T-helper 2 cell (primary cell): ENCODE measurements around the gene TEK.

Source experiments
- DNase-seq, 5 experiments: peaks; one replicate each; pipeline versions ENCODE4 v3.0.0 to v3.0.0-alpha.2; 2012 to 2022

Gene TEK

DNA sequence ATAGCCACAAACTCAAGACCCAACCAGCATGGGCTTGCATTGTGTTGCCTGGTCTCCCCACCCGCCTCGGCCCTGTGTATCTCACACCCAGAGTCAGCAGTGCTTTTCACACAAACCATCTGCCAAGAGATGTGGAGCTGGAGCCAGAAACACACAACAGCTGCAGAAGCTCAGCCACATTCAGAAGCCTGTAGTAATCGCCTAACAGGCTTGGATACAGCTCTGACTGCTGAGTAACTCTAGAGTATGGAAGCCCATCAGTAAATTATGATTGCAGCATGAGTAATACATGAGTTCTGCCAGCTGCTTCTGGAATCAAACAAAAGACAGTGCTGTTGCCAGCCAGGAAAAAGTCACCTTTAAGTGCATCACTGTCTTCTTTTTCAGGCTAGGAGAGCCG lies 16.0 kb downstream of the TEK start:
- DNase-seq, result no peak

DNA sequence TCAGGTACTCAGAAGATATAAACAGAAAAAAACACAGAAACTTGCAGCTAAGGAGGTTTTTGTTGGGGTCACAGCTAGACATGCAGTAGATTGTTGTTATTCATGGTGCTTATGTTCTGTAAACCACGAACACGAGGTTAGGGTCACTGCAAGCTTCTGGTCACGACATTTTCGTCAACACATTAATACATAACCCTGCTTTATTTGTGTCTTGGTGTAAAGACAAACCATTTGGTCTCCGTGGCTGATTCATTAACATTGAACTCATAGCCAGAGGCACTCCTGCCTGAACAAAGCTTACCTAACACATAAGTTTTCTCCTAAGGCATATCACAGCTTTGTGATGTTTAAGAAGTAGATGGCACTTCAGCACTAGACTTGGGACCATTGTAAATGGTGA lies 16.9 kb downstream of the TEK start:
- DNase-seq, result no peak

DNA sequence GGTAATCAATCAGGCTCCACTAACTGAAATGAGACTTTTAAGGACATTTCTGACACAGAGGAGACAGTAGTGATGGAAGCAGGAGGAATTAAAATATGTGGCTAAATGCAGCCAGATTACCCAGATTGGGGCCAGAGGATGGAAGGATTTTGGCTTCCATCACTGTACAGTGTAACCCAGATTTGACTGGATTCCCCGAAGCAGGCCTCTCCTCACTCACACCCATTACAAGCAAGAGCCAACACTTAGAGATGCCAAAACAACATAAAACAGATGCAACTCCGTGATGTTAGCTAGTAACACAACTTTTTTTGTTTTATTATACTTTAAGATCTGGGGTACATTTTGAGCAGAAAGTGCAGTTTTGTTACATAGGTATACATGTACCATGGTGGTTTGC lies 17.6 kb downstream of the TEK start:
- no peak for DNase-seq

DNA sequence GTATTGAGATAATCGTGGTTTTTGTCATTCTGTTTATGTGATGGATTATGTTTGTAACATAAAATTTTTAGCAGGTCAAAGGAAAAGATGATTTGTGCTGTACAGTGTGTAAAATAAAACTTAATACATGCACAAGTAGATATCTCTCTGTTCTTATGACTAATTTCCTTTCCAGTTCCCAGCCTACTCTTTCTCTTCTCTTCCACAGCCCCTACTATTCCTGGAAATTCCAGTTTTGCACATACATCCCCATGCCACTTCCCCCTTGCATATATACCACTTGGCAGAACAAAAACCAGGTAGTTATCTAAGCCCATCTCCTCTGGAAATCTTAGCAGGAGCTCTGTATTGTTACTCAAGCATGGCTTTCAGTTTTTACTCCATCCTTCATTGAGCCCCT lies 20.2 kb downstream of the TEK start:
- no peak for DNase-seq

DNA sequence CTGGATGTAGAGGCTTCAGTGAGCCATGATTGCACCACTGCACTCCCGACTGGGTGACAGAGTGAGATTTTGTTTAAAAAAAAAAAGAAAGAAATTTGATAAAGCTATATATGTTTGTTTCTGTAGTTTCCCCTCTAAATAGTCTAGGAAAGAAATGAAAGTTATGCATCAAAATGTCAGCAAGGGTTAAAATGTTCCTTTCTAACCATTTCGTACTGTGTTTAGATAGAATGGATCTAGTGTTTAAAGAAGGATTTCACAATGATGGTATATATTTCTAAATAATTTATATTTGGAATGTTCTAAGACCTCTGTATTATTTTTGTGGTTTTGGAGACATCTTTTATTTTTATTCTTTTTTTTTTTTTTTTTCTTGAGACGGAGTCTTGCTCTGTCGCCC lies 22.7 kb downstream of the TEK start:
- no peak for DNase-seq

DNA sequence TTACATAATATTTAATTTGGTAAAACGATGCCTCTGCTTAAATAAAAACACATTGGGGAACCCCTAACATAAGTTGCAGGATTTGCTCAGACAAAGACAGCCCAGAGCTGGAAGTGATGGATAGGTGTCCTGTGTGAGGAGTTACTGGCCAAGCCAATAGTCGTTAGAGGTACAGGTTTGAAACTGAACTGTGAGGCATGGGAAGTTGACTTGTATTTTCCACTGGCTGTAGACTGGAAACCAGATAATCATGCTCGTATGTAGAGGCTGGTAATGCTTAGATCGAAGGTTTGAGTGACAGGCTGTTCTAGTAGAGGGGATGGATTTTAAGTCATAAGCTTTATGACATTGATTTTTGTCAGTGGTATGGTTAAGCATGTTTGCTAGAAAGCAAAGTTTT lies 24.8 kb downstream of the TEK start:
- DNase-seq, result no peak

DNA sequence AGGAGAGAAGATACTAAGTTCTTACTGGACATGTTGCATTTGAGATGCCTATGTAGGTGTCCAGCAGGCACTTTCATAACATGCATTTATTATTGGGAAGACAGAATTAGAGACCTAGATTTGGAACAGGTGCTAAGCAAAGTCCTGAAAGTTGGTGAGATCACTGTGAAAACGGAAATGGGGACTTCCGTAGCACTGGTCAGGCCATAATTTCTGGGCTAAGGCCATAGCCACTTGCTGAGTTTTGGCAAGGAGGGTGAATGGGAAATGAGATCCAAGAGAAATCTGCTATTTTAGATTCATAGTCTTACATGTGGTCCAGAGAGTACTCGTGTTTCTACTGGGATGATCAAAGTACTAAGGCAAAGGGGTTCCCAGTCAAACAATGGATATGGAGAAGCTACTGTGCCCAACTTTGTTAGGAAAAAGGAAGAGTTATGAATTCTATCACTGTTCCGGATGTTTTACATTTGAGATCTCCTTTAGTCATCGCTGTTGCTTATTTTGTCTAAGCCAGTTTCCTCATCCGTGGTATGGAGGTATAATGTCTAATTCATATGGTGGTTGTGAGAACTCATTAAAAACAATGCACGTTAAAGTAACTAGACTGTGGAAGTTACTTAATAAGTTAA lies 33.4 kb downstream of the TEK start:
- DNase-seq, result no peak

DNA sequence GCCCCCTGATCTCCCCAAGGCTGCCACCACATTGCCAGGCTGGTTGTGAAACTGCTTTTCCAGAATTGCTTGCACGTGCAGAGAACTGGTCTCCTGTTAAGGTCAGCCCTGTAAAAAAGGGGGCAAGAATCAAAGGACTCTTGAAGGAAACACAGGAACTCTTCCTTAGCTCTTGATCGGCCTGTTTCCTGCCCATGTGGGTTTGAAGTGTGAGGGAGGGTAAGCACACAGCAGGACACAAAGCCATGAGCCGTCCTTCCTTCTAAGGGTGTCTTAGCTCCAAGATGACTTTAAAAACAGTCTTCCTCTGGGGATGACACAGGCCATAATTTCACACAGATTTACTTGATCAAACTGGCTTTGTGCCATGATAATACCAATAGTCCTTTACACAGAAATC lies 36.1 kb downstream of the TEK start:
- no peak for DNase-seq

DNA sequence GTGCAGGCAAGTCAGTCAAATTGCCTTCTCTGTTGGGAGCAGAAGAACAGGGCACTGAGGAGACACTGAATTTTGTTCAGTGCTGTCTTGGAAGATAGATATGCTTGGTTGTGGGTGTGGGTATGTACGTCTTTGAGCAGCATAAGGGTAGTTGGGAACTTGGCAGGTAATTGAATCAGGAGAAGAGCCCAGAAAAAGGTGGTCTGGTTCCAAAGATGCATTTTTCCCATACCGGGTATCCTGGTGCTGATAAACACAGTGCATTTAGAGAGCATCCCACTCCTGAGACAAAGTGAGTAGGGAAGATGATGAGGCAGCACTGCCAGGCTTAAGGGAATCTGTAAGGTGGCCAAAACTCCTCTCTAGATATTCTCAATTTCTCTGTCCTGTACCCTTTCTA lies 40.6 kb downstream of the TEK start:
- no peak for DNase-seq

DNA sequence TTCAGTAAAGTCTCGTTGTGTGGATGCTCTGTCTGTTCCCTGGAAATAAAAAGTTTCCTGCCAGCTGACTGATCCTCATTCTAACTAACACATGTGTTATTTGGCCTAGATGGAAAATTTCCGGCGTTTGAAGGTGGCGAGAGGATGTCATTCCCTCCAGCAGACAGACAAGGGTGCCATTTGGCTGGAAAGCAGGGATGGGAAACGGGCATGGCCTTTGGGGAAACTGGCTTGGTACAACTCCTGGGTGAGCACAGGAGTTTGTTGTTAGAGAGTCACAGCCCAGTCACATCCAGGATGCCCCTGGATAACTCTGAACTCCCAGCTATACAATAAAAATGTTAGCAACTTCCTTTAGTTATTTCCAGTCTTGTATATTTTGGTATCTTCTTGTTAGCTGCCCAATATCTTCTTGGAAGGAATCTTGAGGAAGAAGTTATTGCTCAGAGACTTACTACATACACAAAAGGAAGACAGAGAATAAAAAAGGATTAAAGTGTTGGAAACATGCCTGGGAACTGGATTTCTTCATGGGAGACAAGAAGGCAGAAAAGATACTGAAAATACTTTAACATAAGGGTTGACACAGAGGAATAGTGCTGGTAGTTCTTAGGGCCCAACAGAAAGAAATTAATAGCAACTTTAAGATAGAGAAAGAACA lies 41.9 kb downstream of the TEK start:
- DNase-seq, result no peak

DNA sequence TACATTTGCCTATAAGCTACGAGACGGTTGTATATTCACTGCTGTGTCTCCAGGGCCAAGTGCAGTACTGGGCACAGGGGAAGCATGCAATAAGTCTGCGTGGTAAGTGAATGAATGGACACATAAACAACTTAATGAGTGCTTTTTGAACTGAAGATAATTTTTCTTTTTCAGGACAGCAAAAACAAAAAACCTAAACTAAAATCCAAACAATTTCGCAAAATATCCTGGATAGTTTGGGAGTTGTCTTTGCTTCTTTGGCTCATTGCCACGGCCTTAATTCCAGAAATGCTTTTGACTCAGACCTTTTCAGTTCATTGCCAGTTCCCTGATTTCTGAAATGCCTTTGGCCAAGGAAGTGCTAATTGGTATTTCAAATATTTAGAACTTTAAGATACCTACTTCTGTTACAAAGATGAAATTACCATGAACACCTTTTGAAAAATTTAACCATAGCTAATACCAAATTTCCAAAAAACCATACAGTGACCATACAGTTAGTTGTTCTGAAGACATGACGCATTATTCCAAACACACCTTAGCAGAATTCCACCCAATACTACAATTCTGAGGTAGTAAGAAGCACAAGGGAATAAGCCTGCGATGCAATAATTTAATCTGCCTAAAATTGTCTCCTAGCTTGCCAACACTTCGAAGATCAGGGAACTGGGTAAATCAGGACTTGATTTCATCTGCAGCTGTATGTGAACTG lies 42.8 kb downstream of the TEK start:
- DNase-seq, result no peak

DNA sequence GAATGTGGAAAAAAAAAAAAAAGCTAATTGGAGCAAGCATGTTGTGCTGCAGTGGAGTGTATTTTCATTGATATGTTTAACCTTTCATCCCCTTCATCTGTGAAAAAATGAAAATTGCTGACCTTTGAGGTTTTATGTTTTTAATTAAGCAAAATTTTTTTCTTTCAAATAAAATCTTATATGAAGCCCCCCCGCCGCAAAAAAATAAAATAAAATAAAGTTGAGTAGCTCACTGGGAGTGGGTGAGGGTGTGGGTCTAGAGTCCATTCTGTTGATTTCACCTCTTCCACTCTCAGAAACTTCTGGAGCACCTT lies 43.3 kb downstream of the TEK start:
- DNase-seq, result no peak

DNA sequence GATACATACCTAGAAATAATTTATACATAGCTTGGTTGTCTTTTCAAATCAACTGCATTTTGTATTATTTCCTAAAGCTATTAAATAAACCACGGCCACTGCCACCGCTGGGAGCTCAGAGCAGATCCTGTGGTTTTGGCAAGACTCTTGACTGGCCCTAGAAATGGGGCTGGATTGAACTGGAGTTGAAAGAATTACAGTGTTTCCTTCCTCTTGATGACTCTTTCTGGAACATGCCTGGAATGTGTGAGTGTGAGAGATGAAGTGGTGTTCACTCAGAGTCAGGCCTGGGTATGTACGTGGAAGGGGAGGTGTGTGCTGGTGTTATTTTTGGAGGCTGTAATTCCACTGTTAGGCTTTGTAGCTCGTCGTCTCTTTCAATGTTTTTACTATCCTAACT lies 45.9 kb downstream of the TEK start:
- no peak for DNase-seq

DNA sequence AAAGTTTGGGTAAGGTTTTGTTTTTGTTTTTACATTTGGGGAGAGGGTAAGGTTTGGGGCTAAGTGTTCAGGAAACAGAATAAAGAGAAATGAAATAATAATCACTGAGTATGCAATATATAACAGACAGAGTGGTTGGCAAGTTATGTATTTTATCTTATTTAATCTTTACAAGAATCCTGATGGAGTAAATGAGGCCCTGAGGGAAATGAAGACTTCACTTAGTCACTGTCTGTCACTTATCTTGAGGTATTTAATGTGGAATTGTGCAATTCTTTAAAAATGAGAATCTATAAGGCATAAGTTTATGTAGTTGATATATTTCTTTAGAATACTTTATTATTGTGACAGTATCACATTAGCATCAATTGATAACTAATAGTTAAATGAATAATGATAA lies 48.1 kb downstream of the TEK start:
- DNase-seq, result no peak

DNA sequence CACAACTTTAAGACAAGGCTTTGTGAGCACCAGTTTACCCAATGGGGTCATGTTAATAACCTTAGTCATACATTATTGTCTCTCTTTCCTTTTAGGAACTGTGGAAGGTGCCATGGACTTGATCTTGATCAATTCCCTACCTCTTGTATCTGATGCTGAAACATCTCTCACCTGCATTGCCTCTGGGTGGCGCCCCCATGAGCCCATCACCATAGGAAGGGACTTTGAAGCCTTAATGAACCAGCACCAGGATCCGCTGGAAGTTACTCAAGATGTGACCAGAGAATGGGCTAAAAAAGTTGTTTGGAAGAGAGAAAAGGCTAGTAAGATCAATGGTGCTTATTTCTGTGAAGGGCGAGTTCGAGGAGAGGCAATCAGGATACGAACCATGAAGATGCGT lies 48.7 kb downstream of the TEK start:
- no peak for DNase-seq

DNA sequence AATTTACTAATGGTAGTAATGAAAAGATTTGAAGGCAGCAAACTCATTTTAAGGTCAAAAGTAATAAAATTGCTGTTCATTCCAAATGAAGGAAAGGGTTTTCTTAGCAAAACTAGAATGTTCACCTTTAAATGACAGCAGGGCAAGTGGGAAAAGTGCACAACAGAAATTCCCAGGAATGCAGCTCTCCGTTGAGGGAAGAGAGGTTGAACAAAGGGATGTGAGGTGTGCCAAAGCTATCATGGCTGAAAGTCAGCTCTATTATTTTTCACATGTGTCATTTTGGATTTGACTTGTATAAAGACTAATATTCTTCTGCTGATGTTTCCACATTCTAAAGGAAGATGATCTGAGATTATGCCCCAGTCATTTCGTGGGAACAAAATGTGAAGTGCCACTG lies 51.6 kb downstream of the TEK start:
- no peak for DNase-seq

DNA sequence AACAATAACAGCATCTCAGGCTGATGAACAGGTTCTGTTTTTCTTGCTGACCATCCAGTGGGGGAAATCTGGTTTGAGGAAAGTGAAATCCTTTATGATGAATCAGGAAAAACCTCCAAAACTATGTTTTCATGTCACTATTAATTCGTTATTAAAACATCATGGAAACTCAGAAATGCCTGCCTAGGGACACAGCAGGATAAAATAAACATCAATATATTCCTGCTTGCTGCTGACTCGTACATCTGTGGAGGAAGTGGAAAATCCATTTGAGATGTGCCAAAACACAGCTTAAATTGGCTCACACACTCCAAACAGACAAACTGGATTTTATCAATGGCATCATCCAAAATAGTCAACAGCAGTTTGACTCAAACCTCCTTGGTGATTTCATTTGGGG lies 53.0 kb downstream of the TEK start:
- no peak for DNase-seq

DNA sequence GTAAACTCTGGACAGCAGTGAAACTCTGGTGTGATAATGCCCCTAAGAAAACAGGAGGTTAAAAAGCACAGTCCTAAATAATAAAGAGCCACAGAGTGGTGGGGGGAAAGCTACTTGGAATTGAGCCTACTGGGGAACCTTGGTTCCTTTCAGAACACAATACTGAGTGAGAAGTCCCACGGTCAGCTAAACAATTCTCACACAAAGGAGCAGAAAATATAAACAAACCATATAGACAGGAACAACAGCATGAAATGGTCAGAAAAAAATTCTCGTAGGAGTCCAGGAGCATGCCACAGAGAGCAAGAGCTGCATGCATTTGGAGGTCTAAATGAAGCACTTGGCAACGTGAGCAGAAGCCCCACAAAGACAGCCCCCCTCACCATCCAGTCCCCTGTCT lies 56.0 kb downstream of the TEK start:
- no peak for DNase-seq

DNA sequence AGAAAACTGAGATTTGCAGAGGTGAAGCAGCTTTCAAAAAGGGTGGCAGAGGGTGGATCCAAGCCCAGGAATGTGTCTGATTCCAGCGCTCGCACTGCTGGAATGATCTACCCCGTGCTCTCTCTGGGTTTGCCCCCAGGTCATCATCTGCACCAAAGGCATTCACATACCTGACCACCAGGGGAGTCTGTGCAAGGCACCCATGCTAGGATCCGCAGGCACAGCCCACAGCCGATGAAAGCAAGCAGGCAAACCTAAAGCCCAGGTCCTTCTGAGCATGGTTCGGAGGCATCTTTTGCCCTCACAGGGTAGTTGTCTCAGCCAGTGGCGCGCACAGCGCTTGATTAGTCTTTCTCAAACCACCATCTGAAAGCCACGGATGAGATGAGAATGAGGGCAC lies 56.6 kb downstream of the TEK start:
- DNase-seq, result no peak

DNA sequence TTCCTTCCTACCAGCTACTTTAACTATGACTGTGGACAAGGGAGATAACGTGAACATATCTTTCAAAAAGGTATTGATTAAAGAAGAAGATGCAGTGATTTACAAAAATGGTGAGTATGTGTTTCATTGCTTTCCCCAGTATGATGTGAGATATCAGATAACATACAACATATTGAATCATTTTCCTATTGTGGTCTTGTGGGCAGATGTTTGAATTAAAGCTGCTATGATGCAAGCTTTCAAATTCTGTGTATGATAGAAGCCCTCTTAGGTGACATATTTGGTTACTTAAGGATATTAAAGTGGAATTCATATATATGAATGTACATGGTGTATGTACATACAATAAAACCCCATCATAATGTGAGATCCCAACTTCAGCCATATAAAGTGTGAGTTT lies 59.5 kb downstream of the TEK start:
- DNase-seq, result peak in 1 of 5 experiments; percentile 10

DNA sequence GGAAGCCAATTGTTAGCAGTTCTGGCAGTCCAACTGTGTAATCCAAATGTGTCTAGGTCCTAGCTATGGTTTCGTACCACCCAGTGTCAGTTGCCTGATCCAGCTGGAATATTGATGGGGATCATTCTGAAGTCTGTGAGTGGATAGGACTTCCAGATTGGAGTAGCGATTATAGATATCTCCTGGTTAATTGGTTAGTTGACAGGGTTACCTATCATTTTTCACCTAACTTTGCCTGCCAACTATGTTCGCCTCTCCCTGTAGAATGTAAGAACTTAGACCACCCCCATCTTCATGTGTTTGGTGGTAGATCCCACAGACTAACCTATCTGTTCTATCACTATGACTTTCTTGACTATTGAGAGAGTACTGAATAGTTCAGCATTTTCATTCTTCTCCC lies 59.9 kb downstream of the TEK start:
- no peak for DNase-seq

DNA sequence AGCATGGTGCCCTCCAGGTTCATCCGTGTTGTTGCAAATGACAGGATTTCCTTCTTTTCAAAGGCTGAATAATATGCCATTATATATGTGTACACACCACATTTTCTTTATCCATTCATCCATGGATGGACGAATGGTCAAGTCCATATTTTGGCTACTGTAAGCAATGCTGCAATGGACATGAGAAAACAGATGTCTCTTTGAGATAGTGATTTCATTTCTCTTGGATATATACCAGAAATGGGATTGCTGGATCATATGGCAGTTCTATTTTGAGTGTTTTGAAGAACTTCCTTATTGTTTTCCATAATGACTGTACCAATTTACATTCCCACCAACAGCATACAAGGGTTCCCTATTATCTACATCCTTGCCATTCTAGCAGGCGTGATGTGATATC lies 67.9 kb downstream of the TEK start:
- no peak for DNase-seq

DNA sequence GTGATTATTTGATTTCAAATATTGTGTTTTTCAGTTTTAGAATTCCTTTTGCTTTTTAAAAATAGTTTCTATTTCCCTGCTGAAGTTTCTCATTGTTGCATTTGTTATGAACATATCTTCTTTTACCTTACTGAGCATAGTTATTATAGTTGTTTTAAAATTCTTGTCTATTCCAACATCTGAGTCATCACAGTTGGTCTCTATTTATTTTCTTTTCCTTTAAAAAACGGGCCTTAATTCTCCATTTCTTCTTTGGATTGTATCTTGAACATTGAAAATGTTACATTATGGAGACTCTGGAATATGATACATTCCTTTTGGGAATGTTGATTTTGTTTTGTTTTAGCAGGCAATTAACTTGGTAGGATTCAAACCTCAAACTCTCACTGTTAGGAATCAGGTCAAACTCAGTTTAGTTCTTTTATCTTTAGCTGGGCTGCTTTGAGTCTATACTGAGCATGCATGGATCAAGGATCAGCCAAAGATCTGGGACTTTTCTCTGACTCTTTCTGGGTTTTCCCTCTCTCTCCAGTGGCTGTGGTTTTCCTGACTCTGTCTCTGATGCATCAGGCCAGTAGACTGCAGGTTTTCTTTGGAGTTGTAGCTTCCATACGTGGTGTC lies 70.3 kb downstream of the TEK start:
- no peak for DNase-seq

DNA sequence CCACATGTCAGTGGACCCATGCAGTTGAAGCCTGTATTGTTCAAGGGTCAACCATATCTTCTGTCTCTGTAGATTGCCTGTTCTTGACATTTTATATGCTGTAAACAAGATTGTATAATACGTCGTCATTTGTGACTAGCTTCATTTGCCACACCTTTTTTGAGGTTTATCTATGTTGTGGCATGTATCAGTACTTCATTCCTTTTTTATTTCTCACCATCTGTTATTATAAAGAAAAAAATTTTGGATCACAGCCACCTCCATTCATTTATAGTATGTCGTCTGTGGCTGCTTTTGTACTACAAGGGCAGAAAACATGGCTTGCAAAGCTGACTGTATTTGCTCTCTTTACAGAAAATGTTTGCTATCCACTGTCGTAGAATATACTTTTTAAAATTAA lies 72.4 kb downstream of the TEK start:
- DNase-seq, result no peak
